CD14-positive monocyte (primary cell): ENCODE data around the gene CUEDC1. TPM values are rescaled to one million over a fixed set of nuclear protein-coding genes. Genes with fewer than 3 reads are reported as not detected.

Experiments used
- DNase-seq, 3 donors: peaks; one replicate each; pipeline ENCODE4 v3.0.0-alpha.2; 2011 to 2022
- H2AFZ ChIP-seq: 2 replicates; pipeline ENCODE4 v1.6.0; 2012; ENCODE audit warnings: mild to moderate bottlenecking, low read depth, low read length, inconsistent platforms; ENCODE audit not compliant: insufficient read depth, poor library complexity, severe bottlenecking
- H3K27ac ChIP-seq, 2 donors: 1 replicate in 1 of 2; 2 replicates in 1 of 2; pipeline ENCODE4 v1.5.1; 2012 to 2013; ENCODE audit warnings: low read length in 2 of 2, control low read depth in 1 of 2, inconsistent platforms in 1 of 2, low read depth in 1 of 2, mild to moderate bottlenecking in 1 of 2
- H3K27me3 ChIP-seq, 2 donors: one replicate each; pipeline versions ENCODE4 v1.6.0 to v1.6.1; 2011 to 2013; ENCODE audit warnings: low read length in 2 of 2; ENCODE audit not compliant: control insufficient read depth in 2 of 2, insufficient read depth in 2 of 2
- H3K36me3 ChIP-seq, 2 donors: replicated peaks in 1 of 2; 1 replicate in 1 of 2; 2 replicates in 1 of 2; pipeline versions ENCODE4 v1.5.1 to v1.6.1; 2012 to 2013; ENCODE audit warnings: low read length in 2 of 2, control low read depth in 1 of 2, inconsistent platforms in 1 of 2, mild to moderate bottlenecking in 1 of 2; ENCODE audit not compliant: insufficient read depth in 2 of 2, control insufficient read depth in 1 of 2
- H3K4me1 ChIP-seq, 2 donors: 1 replicate in 1 of 2; 2 replicates in 1 of 2; pipeline versions ENCODE4 v1.5.1 to v1.6.1; 2012 to 2013; ENCODE audit warnings: low read length in 2 of 2, control low read depth in 1 of 2, inconsistent platforms in 1 of 2, mild to moderate bottlenecking in 1 of 2, moderate library complexity in 1 of 2; ENCODE audit not compliant: insufficient read depth in 2 of 2, control insufficient read depth in 1 of 2
- H3K4me2 ChIP-seq: replicated peaks from 2 replicates; pipeline ENCODE3; 2012; ENCODE audit warnings: low read length, moderate library complexity, mild to moderate bottlenecking; ENCODE audit not compliant: poor library complexity, severe bottlenecking; ENCODE audit errors: extremely low read depth
- H3K4me3 ChIP-seq, 3 experiments: fragments of 200-600 bp in 1 of 3; sonication (generic) in 1 of 3; replicated peaks in 1 of 3; 1 replicate in 2 of 3; 2 replicates in 1 of 3; pipeline ENCODE4 v1.5.1; 2011 to 2013; ENCODE audit warnings: low read length in 3 of 3, mild to moderate bottlenecking in 3 of 3, control low read depth in 2 of 3, low read depth in 2 of 3, inconsistent platforms in 1 of 3, moderate library complexity in 1 of 3
- H3K79me2 ChIP-seq: 2 replicates; pipeline ENCODE4 v1.6.0; 2012; ENCODE audit warnings: mild to moderate bottlenecking, control low read depth, inconsistent platforms, low read length, moderate library complexity; ENCODE audit not compliant: insufficient read depth
- H3K9ac ChIP-seq: 2 replicates; pipeline ENCODE4 v1.6.0; 2017; ENCODE audit warnings: low read length, mild to moderate bottlenecking; ENCODE audit not compliant: insufficient read depth, poor library complexity, severe bottlenecking
- H3K9me3 ChIP-seq, 2 donors: replicated peaks in 1 of 2; 1 replicate in 1 of 2; 2 replicates in 1 of 2; pipeline versions ENCODE4 v1.5.1 to v1.6.1; 2012 to 2013; ENCODE audit warnings: low read length in 2 of 2, control low read depth in 1 of 2; ENCODE audit not compliant: control insufficient read depth in 1 of 2, insufficient read depth in 1 of 2
- H4K20me1 ChIP-seq: 2 replicates; pipeline ENCODE4 v1.6.0; 2012; ENCODE audit warnings: mild to moderate bottlenecking, low read length, control low read depth, moderate library complexity; ENCODE audit not compliant: insufficient read depth
- H3K27ac Mint-ChIP-seq, 7 donors: one replicate each; pipeline ENCODE4 v1.8.0; 2020; ENCODE audit warnings: mild to moderate bottlenecking in 7 of 7, mixed read lengths in 7 of 7, moderate library complexity in 6 of 7, inconsistent platforms in 2 of 7
- H3K27me3 Mint-ChIP-seq, 3 donors: one replicate each; pipeline ENCODE4 v1.8.0; 2021 to 2022; ENCODE audit warnings: low read depth in 3 of 3, mild to moderate bottlenecking in 3 of 3, mixed read lengths in 3 of 3, moderate library complexity in 3 of 3, inconsistent platforms in 1 of 3
- H3K36me3 Mint-ChIP-seq, 2 donors: one replicate each; pipeline ENCODE4 v1.8.0; 2020; ENCODE audit warnings: mixed read lengths in 2 of 2, inconsistent platforms in 1 of 2, mild to moderate bottlenecking in 1 of 2
- H3K4me1 Mint-ChIP-seq: one replicate; pipeline ENCODE4 v1.8.0; 2020; ENCODE audit warnings: mild to moderate bottlenecking, mixed read lengths
- H3K4me3 Mint-ChIP-seq, 2 donors: one replicate each; pipeline ENCODE4 v1.8.0; 2020; ENCODE audit warnings: mild to moderate bottlenecking in 2 of 2, mixed read lengths in 2 of 2, moderate library complexity in 1 of 2
- H3K9me3 Mint-ChIP-seq, 7 donors: one replicate each; pipeline ENCODE4 v1.8.0; 2020 to 2022; ENCODE audit warnings: mixed read lengths in 7 of 7, mild to moderate bottlenecking in 6 of 7, moderate library complexity in 6 of 7, inconsistent platforms in 2 of 7
- whole genome bisulfite sequencing: methylation state at CpG from one replicate; pipeline ENCODE4 v1.1.5; 2013; ENCODE audit warnings: missing lambda C conversion rate; ENCODE audit not compliant: insufficient coverage; 5-methylcytosine and 5-hydroxymethylcytosine counted together
- intact Hi-C, 2 donors: fragments of 100-400 bp; cut with micrococcal nuclease; formaldehyde crosslinking; loops; one replicate each; pipeline versions ENCODE4 v1.15.0 to v1.15.1; 2023
- polyA plus RNA-seq, 3 donors: library from polyadenylated mRNA; depleted of rRNA in 1 of 3; unstranded in 2 of 3; stranded (reverse) in 1 of 3; fragments of 300-500 nt in 2 of 3; fragments of >200 nt in 1 of 3; fragmentation: Illumina TruSeq in 2 of 3; gene quantifications; 1 replicate in 2 of 3; 2 replicates in 1 of 3; pipeline ENCODE4 v1.2.3, GENCODE V29; 2012 to 2021
- TF ChIP-seq, protein P1 (sequence below): fragments of 200-600 bp; IDR thresholded peaks from one replicate; pipeline ENCODE4 v1.8.0; 2022; ENCODE audit warnings: antibody characterized with exemption, mild to moderate bottlenecking

CUEDC1 gene
- polyA plus RNA-seq, 3 donors, result 4.2 to 31.0 (median 4.3) TPM

DNA sequence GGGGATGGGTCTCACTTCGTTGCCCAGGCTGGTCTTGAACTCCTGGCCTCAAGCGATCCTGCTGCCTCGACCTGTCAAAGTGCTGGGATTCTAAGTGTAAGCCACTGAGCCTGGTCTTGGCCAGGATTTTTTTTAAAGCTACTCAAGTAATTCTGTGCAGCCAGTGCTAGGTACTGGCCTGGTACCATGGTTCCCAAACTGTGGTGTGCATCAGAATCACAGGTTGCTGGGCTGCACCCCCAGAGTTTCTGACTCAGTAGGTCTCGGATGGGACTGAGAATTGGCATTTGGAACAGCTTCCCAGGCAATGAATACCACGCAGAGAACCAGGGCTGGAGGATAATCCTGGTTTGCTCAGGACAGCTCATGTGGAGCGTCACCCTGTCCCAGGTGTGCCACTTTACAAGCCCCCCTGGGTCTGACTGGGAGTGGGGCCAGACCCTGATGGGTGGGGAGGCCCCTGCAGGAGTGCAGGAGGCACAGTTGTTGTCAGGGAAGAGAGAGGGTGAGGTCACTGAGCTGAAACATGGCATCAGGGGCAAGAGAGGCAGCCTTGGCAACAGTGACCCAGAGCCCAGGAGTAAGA, 94.7 kb downstream of the CUEDC1 start:
- peaks cover 24% of the 10 kb centered on the region for H3K4me1 Mint-ChIP-seq
- H3K79me2 ChIP-seq, result no peaks in the 10 kb centered on the region
- H3K36me3 Mint-ChIP-seq, result peaks cover 23 to 28% of the 10 kb centered on the region in 2 donors
- H3K27me3 Mint-ChIP-seq, result peaks cover 11 to 17% (median 14%) of the 10 kb centered on the region in 3 donors
- peak overlapping the region in 6 of 7 donors; percentile 76 to 85 (median 79) for H3K27ac Mint-ChIP-seq
- H3K4me3 Mint-ChIP-seq, result peak overlapping the region; percentile 81 to 96
- H3K36me3 ChIP-seq, result no peaks in the 10 kb centered on the region
- H3K4me1 ChIP-seq, result peaks cover 22 to 25% of the 10 kb centered on the region in 2 donors
- peak overlapping the region in 1 of 3 experiments; percentile 74 for H3K4me3 ChIP-seq
- intact Hi-C loops, result loop anchor here in 1 of 2 donors (10.0 kb wide), 1 partner anchor 254 kb away; no protein-coding TSS in a partner anchor
- H3K4me2 ChIP-seq, result peak overlapping the region; percentile 98
- H3K27ac ChIP-seq, result peak overlapping the region; percentile 48 to 68
- H4K20me1 ChIP-seq, result no peaks in the 10 kb centered on the region
- H3K9ac ChIP-seq, result no peak overlapping the region
- TF ChIP-seq, protein P1, sequence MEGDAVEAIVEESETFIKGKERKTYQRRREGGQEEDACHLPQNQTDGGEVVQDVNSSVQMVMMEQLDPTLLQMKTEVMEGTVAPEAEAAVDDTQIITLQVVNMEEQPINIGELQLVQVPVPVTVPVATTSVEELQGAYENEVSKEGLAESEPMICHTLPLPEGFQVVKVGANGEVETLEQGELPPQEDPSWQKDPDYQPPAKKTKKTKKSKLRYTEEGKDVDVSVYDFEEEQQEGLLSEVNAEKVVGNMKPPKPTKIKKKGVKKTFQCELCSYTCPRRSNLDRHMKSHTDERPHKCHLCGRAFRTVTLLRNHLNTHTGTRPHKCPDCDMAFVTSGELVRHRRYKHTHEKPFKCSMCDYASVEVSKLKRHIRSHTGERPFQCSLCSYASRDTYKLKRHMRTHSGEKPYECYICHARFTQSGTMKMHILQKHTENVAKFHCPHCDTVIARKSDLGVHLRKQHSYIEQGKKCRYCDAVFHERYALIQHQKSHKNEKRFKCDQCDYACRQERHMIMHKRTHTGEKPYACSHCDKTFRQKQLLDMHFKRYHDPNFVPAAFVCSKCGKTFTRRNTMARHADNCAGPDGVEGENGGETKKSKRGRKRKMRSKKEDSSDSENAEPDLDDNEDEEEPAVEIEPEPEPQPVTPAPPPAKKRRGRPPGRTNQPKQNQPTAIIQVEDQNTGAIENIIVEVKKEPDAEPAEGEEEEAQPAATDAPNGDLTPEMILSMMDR, result no peak
- peak overlapping the region; percentile 73 for H2AFZ ChIP-seq
- no peak for DNase-seq
- no peaks in the 10 kb centered on the region for H3K9me3 ChIP-seq
- H3K9me3 Mint-ChIP-seq, result peaks cover 0 to 2% (median 0%) of the 10 kb centered on the region in 7 donors
- 70% methylated on average over 5 of the region's 6 CpGs for WGBS
- peaks cover 0 to 10% of the 10 kb centered on the region in 2 donors for H3K27me3 ChIP-seq

DNA sequence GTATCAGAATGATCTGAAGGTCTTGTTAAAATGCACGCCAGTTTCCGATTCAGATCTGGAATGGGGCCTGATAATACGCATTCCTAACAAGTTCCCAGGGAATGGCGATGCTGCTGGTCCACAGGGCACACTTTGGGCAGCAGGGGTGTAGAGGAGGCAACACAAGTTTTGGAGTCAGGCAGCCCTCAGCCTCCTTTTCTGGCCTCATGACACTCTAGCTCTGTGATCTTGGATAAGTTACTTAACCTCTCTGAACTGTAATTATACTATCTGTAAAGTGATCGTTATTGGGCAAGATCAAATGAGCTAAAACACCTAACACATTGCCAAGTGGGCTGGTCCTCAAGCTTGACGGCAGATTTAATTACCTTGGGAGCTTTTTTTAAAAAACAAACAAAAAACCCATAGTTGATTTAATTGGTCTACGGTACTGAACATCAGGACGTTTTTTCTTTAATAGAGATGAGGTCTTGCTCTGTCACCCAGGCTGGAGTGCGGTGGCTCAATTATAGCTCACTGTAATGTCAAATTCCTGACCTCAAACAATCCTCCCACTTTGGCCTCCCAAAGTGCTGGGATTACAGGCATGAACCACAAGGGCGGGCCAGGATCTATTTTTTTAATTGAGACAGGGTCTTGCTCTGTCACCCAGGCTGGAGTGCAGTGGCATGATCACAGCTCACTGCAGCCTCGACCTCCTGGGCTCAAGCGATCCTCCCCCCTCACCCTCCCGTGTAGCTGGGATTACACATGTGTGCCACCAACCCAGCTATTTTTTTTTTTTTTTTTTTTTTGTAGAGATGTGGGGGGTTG, 95.4 kb downstream of the CUEDC1 start:
- Histone ChIP-seq H2AFZ (no peak overlapping the region), H3K4me2 (no peak overlapping the region), H4K20me1 (no peaks in the 10 kb centered on the region), H3K36me3 (no peaks in the 10 kb centered on the region), H3K9ac (no peak overlapping the region), H3K9me3 (no peaks in the 10 kb centered on the region), H3K4me1 (peaks cover 23 to 25% of the 10 kb centered on the region in 2 donors), H3K79me2 (no peaks in the 10 kb centered on the region), H3K27me3 (peaks cover 0 to 10% of the 10 kb centered on the region in 2 donors), H3K4me3 (no peak overlapping the region), H3K27ac (no peak overlapping the region)
- H3K27me3 Mint-ChIP-seq, result peaks cover 11 to 14% (median 13%) of the 10 kb centered on the region in 3 donors
- H3K36me3 Mint-ChIP-seq, result peaks cover 16 to 21% of the 10 kb centered on the region in 2 donors
- TF ChIP-seq, protein P1, result no peak
- no peak for DNase-seq
- no peak overlapping the region for H3K4me3 Mint-ChIP-seq
- WGBS, result 100% methylated on average over 3 of the region's 13 CpGs
- H3K4me1 Mint-ChIP-seq, result peaks cover 22% of the 10 kb centered on the region
- H3K27ac Mint-ChIP-seq, result peak overlapping the region in 1 of 7 donors; percentile 27
- peaks cover 0 to 2% (median 0%) of the 10 kb centered on the region in 7 donors for H3K9me3 Mint-ChIP-seq
- intact Hi-C loops, result loop anchor here (2.0 to 10.0 kb wide), 5 partner anchors 45 to 255 kb away; partner anchors contain the start of gene DYNLL2 (in 2 of the 2)
